MM.1S (cell line): ENCODE measurements around the gene RAPGEF6.
"Not testable (repeated sequence)": the region's sequence is repeated elsewhere in the genome, so short reads cannot be mapped to it uniquely, and the experiment has no call there.

Experiments
- DNase-seq: peaks from one replicate; pipeline ENCODE4 v3.0.0-alpha.2; 2015
- H2AFZ ChIP-seq: fragments of 300-600 bp; sonication (generic); 2 replicates; pipeline ENCODE4 v1.6.0; 2016; ENCODE audit warnings: antibody characterized with exemption, low read length
- H3F3A ChIP-seq: fragments of 300-600 bp; sonication (generic); 2 replicates; pipeline ENCODE4 v1.6.1; 2016; ENCODE audit warnings: mild to moderate bottlenecking, antibody characterized with exemption, low read length, moderate library complexity, mixed read lengths; ENCODE audit not compliant: insufficient read depth
- H3K27ac ChIP-seq: fragments of 300-600 bp; sonication (generic); 2 replicates; pipeline ENCODE4 v1.5.1; 2016; ENCODE audit warnings: mild to moderate bottlenecking, low read length
- H3K27me3 ChIP-seq: fragments of 300-600 bp; sonication (generic); replicated peaks from 2 replicates; pipeline ENCODE4 v1.6.0; 2016; ENCODE audit warnings: low read length; ENCODE audit not compliant: insufficient read depth
- H3K36me3 ChIP-seq: fragments of 300-600 bp; sonication (generic); replicated peaks from 2 replicates; pipeline ENCODE4 v1.6.1; 2016; ENCODE audit warnings: mild to moderate bottlenecking, low read length, mixed read lengths; ENCODE audit not compliant: insufficient read depth
- H3K4me1 ChIP-seq: fragments of 300-600 bp; sonication (generic); 2 replicates; pipeline ENCODE4 v1.6.1; 2016; ENCODE audit warnings: low read length, mixed read lengths
- H3K4me2 ChIP-seq: fragments of 300-600 bp; sonication (generic); 2 replicates; pipeline ENCODE4 v1.6.0; 2016; ENCODE audit warnings: low read depth, low read length
- H3K4me3 ChIP-seq: fragments of 300-600 bp; sonication (generic); 2 replicates; pipeline ENCODE4 v1.5.1; 2016; ENCODE audit warnings: low read length, mixed read lengths
- H3K79me2 ChIP-seq: fragments of 300-600 bp; sonication (generic); 2 replicates; pipeline ENCODE4 v1.6.1; 2016; ENCODE audit warnings: mixed run types, low read length, mixed read lengths
- H3K9ac ChIP-seq: fragments of 300-600 bp; sonication (generic); 2 replicates; pipeline ENCODE4 v1.6.1; 2016; ENCODE audit warnings: low read length, mixed read lengths
- H3K9me2 ChIP-seq: fragments of 300-600 bp; sonication (generic); replicated peaks from 2 replicates; pipeline ENCODE4 v1.6.1; 2016; ENCODE audit warnings: mild to moderate bottlenecking, low read length, mixed read lengths; ENCODE audit not compliant: insufficient read depth
- H3K9me3 ChIP-seq: fragments of 300-600 bp; sonication (generic); replicated peaks from 2 replicates; pipeline ENCODE4 v1.6.1; 2016; ENCODE audit warnings: mild to moderate bottlenecking, low read length, mixed read lengths; ENCODE audit not compliant: insufficient read depth
- H4K20me1 ChIP-seq: fragments of 300-600 bp; sonication (generic); 2 replicates; pipeline ENCODE4 v1.6.1; 2016; ENCODE audit warnings: mild to moderate bottlenecking, low read length, moderate library complexity, mixed read lengths; ENCODE audit not compliant: insufficient read depth
- CTCF ChIP-seq: fragments of 300-600 bp; sonication (generic); IDR thresholded peaks from 2 replicates; pipeline ENCODE4 v1.5.1; 2016; ENCODE audit warnings: antibody characterized with exemption, low read length, mixed read lengths
- EZH2 ChIP-seq: fragments of 300-600 bp; sonication (generic); optimal IDR thresholded peaks from 2 replicates; pipeline ENCODE3; 2017; ENCODE audit warnings: low read depth, mild to moderate bottlenecking, antibody characterized with exemption, low read length, mixed read lengths
- EZH2phosphoT487 ChIP-seq: fragments of 300-600 bp; sonication (generic); IDR thresholded peaks from 2 replicates; pipeline ENCODE4 v1.6.1; 2018; ENCODE audit warnings: antibody characterized with exemption, low read length

RAPGEF6 gene

GRCh38 chr5:131491749-131492148 lies 143.3 kb downstream of the RAPGEF6 start:
- no peaks in the 10 kb centered on the region for H3K36me3 ChIP-seq
- H3K27me3 ChIP-seq = no peaks in the 10 kb centered on the region
- H3K9me2 ChIP-seq = no peaks in the 10 kb centered on the region
- H3K4me2 ChIP-seq = no peak overlapping the region
- H3K27ac ChIP-seq = no peak overlapping the region
- peaks cover 18% of the 10 kb centered on the region for H3K4me1 ChIP-seq
- no peaks in the 10 kb centered on the region for H3K9me3 ChIP-seq
- no peak overlapping the region for H2AFZ ChIP-seq
- DNase-seq = no peak
- TF ChIP-seq CTCF (no peak), EZH2 (no peak), EZH2phosphoT487 (no peak)
- no peak overlapping the region for H3K4me3 ChIP-seq
- H3K79me2 ChIP-seq = no peaks in the 10 kb centered on the region
- H3K9ac ChIP-seq = no peak overlapping the region
- H3F3A ChIP-seq = 0 out of 2 replicates have a peak, but pooled peaks cover 5% of the 10 kb centered on the region
- H4K20me1 ChIP-seq = no peaks in the 10 kb centered on the region

GRCh38 chr5:131488463-131488862 lies 146.6 kb downstream of the RAPGEF6 start:
- Histone ChIP-seq H4K20me1 (no peaks in the 10 kb centered on the region), H3K79me2 (no peaks in the 10 kb centered on the region), H3K4me3 (no peak overlapping the region), H3F3A (0 out of 2 replicates have a peak, but pooled peaks cover 5% of the 10 kb centered on the region), H3K36me3 (no peaks in the 10 kb centered on the region), H3K9me2 (no peaks in the 10 kb centered on the region), H3K27ac (peak overlapping the region; percentile 51; the same call in 1 of the 2 replicates), H2AFZ (no peak overlapping the region), H3K9me3 (no peaks in the 10 kb centered on the region), H3K9ac (peak overlapping the region; percentile 29; the same call in 1 of the 2 replicates), H3K4me2 (peak overlapping the region; percentile 51), H3K27me3 (no peaks in the 10 kb centered on the region), H3K4me1 (peaks cover 14% of the 10 kb centered on the region; the same call in 1 of the 2 replicates)
- peak; percentile 55 for DNase-seq
- TF ChIP-seq EZH2 = no peak
- TF ChIP-seq EZH2phosphoT487 = no peak

- H3K36me3 ChIP-seq, H3K9ac ChIP-seq, H3K9me3 ChIP-seq, H3K4me2 ChIP-seq, H3F3A ChIP-seq, H3K27ac ChIP-seq, H3K4me3 ChIP-seq, H3K27me3 ChIP-seq, DNase-seq, H4K20me1 ChIP-seq, H2AFZ ChIP-seq, H3K79me2 ChIP-seq, H3K9me2 ChIP-seq: not testable (repeated sequence)
- peaks cover 14% of the 10 kb centered on the region; the same call in 1 of the 2 replicates for H3K4me1 ChIP-seq
Observed at GRCh38 chr5:131487371-131487770, 147.7 kb downstream of the RAPGEF6 start.

- H3F3A ChIP-seq = no peaks in the 10 kb centered on the region
- H3K9me2 ChIP-seq = no peaks in the 10 kb centered on the region
- no peaks in the 10 kb centered on the region for H3K27me3 ChIP-seq
- no peak overlapping the region for H3K4me2 ChIP-seq
- TF ChIP-seq CTCF = no peak
- TF ChIP-seq EZH2 = no peak
- no peak for TF ChIP-seq EZH2phosphoT487
- no peaks in the 10 kb centered on the region for H3K79me2 ChIP-seq
- no peaks in the 10 kb centered on the region for H4K20me1 ChIP-seq
- H3K36me3 ChIP-seq = no peaks in the 10 kb centered on the region
- H3K4me1 ChIP-seq = no peaks in the 10 kb centered on the region
- no peak overlapping the region for H3K27ac ChIP-seq
- H2AFZ ChIP-seq = no peak overlapping the region
- H3K4me3 ChIP-seq = no peak overlapping the region
- no peaks in the 10 kb centered on the region for H3K9me3 ChIP-seq
- no peak for DNase-seq
- no peak overlapping the region for H3K9ac ChIP-seq
Observed at GRCh38 chr5:131482617-131483016, 152.4 kb downstream of the RAPGEF6 start.
